ENCODE measurements around the gene PIM3. TPM values are rescaled to one million over a fixed set of nuclear protein-coding genes. Genes with fewer than 3 reads are reported as not detected.

Gene PIM3
- total RNA-seq, 1 experiment from 2014 or later = 42.9 TPM

- CTCF ChIA-PET = interaction anchor here (0.6 to 2.1 kb wide), 3 partner anchors 23 to 81 kb away, joined by 3 to 11 read pairs (median 4); no protein-coding TSS in a partner anchor
- TF ChIP-seq OVOL2 (CRISPR knock-in tag; IDR thresholded peaks at IDR 0.05; ENCODE audit: borderline replicate concordance) = no peak
- TF ChIP-seq MYBL2 (CRISPR knock-in tag; IDR thresholded peaks at IDR 0.05) = no peak
- no peak for TF ChIP-seq ATF2 (CRISPR knock-in tag; IDR thresholded peaks at IDR 0.05; ENCODE audit: borderline replicate concordance, low read depth)
- TF ChIP-seq RORB (CRISPR knock-in tag; IDR thresholded peaks at IDR 0.05) = no peak
- no peak for TF ChIP-seq FOXJ3 (CRISPR knock-in tag; IDR thresholded peaks at IDR 0.05; ENCODE audit: borderline replicate concordance)
- no peak for TF ChIP-seq ZNF232 (CRISPR knock-in tag; IDR thresholded peaks at IDR 0.05)
- DNase-seq (ENCODE audit: low spot score) = no peak
- no peak overlapping the region for H3K27ac Mint-ChIP-seq
- no peaks in the 10 kb centered on the region for H3K9me3 Mint-ChIP-seq
- peaks cover 15% of the 10 kb centered on the region for H3K27me3 Mint-ChIP-seq (ENCODE audit: low read depth)
- POLR2A ChIA-PET = interaction anchor here (0.6 kb wide), 1 partner anchor 20 kb away, joined by 5 read pairs; no protein-coding TSS in a partner anchor
- H3K36me3 Mint-ChIP-seq = no peaks in the 10 kb centered on the region
- no peak for ATAC-seq
- H3K4me1 Mint-ChIP-seq = peaks cover 13% of the 10 kb centered on the region
- no peak overlapping the region for H3K4me3 Mint-ChIP-seq
These were observed 46.5 kb downstream of the PIM3 start for GRCh38 chr22:50007057-50007511.

GRCh38 chr22:50008151-50009040, 47.8 kb downstream of the PIM3 start:
- no peak for TF ChIP-seq USF1 (CRISPR knock-in tag; IDR thresholded peaks at IDR 0.05)
- TF ChIP-seq NR1H2 (CRISPR knock-in tag; IDR thresholded peaks at IDR 0.05) = no peak
- TF ChIP-seq ZNF263 (CRISPR knock-in tag; IDR thresholded peaks at IDR 0.05; ENCODE audit: low read depth) = no peak
- no peak for TF ChIP-seq ZNF532 (CRISPR knock-in tag; IDR thresholded peaks at IDR 0.05; ENCODE audit: borderline replicate concordance)
- no peak for TF ChIP-seq SOX15 (CRISPR knock-in tag; IDR thresholded peaks at IDR 0.05)
- no peak for TF ChIP-seq CDX4 (CRISPR knock-in tag; IDR thresholded peaks at IDR 0.05; ENCODE audit: borderline replicate concordance)
- TF ChIP-seq ZNF317 (CRISPR knock-in tag; IDR thresholded peaks at IDR 0.05; ENCODE audit: borderline replicate concordance, low read depth) = no peak
- TF ChIP-seq GRHL2 (CRISPR knock-in tag; IDR thresholded peaks at IDR 0.05; ENCODE audit: insufficient replicate concordance, severe bottlenecking) = no peak
- TF ChIP-seq ARID4B (CRISPR knock-in tag; IDR thresholded peaks at IDR 0.05; ENCODE audit: borderline replicate concordance) = no peak
- no peak for TF ChIP-seq IRF1 (CRISPR knock-in tag; IDR thresholded peaks at IDR 0.05)
- no peak for TF ChIP-seq USF2 (CRISPR knock-in tag; IDR thresholded peaks at IDR 0.05)
- TF ChIP-seq IRF2 (CRISPR knock-in tag; IDR thresholded peaks at IDR 0.05; ENCODE audit: borderline replicate concordance, low read depth) = no peak
- ChIA-PET CTCF (interaction anchor here (1.0 to 2.1 kb wide), 2 partner anchors 15 to 22 kb away, joined by 3 to 11 read pairs; no protein-coding TSS in a partner anchor), POLR2A (no interaction called here)
- Mint-ChIP-seq H3K9me3 (no peaks in the 10 kb centered on the region), H3K4me1 (peaks cover 16% of the 10 kb centered on the region), H3K27ac (no peak overlapping the region; the same call in 1 of the 2 replicates), H3K27me3 (ENCODE audit: low read depth) (peaks cover 26% of the 10 kb centered on the region), H3K4me3 (no peak overlapping the region), H3K36me3 (no peaks in the 10 kb centered on the region)
- ATAC-seq (no peak), DNase-seq (ENCODE audit: low spot score) (no peak)
